8988T (cell line): ENCODE results near the gene ZNF12.
"Not testable (repeated sequence)": the region's sequence is repeated elsewhere in the genome, so short reads cannot be mapped to it uniquely, and the experiment has no call there.

Source experiments
- DNase-seq: peaks from one replicate; pipeline ENCODE4 v3.0.0; 2011

ZNF12 gene

DNA sequence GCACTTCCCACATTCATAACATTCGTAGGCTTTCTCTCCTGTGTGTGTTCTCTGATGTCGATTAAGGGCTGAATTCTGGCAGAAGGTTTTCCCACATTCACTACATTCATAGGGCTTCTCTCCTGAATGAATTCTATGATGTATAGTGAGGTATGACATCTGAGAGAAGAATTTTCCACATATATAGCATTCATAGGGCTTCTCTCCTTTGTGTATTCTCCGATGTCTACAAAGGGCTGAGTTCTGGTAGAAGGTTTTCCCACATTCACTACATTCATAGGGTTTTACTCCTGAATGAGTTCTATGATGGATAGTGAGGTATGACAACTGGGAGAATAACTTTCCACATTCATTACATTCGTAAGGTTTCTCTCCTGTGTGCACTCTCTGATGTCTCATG is 15.6 kb downstream of the ZNF12 start:
- DNase-seq = no peak

DNA sequence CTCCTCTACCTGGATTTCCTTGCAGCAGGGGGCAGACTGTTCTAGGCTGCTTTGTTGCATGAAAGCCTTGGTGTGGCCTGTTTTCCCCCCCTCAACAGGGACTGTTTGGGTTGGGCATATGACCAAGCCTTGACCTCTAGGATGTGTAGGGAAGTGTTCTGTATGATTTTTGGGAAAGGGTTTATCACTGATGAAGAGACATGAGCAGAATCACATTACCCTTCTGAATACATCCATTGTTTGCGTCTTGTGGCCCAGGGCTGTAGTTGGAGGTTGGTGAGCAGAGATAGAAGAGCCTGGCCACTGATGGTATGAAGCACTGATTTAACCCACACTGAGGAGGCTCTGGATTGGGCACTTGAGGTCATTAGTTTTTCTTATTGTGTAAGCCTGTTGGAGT is 26.6 kb downstream of the ZNF12 start:
- no peak for DNase-seq

DNA sequence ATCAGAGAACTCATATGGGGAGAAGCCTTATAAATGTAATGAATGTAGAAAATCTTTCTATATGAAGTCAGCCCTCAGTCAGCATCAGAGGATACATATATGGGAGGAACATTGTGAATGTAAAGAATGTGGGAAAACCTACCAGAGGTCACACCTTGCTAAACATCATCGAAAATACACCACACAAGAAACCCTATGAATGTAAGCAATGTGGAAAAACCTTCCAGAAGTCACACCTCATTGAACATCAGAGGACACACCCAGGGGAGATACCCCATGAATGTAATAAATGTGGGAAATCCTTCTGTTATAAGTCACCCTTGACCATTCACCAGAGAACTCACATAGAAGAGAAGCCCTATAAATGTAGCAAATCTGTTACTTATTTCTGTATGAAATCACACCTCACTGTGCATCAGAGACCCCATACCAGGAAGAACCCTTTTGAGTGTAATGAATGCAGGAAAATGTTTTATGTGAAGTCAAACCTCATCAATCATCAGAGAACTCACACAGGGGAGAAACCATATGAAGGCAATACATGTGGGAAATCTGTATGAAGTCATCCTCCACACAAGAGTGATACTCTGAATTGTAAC is 30.8 kb downstream of the ZNF12 start:
- no peak for DNase-seq

DNA sequence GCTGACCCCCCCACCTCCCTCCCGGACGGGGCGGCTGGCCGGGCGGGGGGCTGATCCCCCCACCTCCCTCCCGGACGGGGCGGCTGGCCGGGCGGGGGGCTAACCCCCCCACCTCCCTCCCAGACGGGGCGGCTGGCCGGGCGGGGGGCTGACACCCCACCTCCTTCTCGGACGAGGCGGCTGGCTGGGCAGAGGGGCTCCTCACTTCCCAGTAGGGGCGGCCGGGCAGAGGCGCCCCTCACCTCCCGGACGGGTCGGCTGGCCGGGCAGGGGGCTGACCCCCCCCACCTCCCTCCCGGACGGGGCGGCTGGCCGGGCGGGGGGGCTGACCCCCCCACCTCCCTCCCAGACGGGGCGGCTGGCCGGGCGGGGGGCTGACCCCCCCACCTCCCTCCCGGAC is 35.9 kb downstream of the ZNF12 start:
- not testable (repeated sequence) for DNase-seq

DNA sequence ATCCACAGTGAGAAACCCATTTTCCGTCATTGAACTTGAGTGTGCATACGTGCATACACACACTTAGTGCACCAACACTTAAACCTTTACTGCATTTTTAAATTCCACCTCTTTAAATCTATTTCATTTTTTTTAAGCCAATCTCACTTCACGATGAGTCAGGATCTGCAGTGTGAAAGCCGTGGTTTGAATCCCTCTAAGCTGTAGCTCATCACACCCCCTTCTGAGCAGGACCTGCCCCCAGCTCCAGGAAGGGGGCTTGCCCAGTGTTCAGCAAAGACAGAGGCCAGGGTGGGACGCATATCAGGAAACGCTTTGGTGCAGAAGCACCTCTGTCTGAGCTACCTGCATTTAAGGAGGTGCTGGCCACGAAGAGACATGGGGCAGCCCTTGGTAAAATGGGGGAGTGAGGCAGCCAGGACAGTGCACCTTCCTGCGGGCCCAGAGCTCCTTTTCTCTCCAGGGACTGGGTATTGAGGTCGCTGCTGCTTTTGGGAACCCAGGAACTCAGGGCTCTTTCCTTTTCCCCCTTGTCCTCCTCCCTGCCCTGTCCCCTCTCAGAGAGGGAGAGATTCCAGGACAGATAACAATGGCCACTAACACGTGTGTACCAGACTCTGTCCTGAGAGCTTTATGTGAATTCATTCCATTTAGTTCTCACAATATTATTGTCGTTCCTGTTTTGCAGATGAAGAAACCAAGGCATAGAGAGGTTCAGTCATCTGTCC is 48.0 kb downstream of the ZNF12 start:
- DNase-seq = peak; percentile 28

DNA sequence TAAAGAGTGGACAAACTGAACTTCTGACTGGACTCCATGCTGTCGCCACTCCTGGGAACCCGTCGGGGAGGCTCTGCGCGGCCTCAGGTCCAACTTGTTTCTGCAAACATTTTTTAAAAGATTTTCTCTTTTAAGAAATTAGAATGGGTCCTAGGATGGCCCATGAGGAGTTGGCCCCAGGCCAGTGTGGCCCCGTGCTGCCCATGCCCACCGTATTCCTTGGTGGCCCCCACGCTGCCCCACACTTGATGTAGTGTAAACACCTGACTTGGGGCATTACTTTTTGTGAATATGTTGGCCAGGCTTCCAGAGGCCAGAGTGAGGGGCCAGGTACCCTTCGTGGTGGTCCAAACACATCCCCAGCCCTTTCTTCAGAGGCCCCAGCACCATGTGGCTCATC is 50.3 kb downstream of the ZNF12 start:
- peak; percentile 17 for DNase-seq

DNA sequence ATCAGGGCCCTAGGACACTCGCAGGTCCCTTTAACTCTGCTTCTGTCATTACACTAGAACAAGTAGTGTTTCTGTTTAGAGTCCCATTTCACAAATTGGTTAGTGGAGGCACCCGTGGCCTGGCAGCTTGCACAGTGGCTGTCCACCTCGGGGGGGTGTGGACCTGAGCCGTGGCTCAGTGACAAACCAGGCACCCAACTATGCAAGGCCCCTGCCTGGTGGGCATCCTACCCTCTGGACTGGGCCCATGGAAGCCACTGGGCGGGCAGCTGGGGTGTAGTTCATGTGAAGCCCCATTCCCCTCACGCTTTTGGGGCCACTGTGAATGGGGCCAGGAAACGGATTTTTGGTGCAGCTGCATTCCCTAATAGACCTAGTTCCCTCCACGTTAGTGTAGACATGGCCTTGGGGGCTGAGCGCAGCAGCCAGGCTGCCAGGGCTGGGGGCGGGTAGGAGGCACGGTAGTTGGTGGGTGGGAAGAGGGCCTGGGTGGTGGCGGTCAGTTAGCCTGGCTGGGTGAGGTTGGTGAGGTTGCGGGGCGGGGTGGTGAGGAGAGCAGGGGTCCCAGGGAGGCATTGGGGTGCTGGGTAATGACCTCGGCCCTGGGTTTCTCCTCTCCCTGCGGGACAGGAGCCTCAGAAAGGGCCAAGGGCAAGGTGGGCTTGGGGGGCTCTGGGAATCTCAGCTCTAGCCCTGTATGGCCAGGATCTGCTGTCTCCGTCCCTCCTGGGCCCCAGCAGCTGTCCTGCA is 50.9 kb downstream of the ZNF12 start:
- peak; percentile 31 for DNase-seq

DNA sequence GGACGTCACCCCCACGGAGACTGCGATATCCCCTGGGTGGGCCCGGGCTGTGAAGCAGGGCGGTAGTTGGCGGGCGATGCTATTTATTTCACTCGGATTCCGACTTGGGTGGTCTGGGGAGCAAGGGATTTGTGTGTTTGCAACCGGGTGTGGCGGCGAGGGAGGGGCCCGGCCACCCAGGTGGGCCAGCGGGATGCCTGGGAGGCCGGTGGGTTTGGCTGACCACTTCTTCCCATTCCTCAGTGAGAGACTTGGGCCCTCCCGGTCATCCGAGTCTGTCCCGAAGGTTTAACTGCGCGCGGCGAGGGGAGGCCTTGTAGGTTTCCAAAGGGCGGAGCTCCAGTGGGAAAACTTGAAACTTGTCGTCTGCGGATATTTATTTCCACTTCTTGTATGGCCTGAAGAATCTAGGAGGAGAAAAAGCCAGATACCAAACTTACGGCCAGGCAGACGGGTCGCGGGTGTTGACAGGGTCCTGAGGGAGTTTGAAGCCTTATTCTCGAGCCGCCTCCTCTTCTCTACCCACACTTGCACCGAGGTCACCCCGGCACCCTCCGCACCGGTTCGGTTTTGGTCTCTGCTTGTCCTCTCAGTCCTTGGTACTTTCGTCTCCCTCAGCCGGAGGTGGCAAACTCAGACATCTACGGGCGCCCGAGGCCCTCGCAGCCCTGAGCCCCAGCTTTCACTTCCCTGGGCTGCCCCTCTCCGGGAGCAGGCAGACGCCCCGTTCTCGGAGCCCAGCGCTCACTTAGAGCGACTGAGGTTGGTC is 51.7 kb downstream of the ZNF12 start:
- peak; percentile 39 for DNase-seq

DNA sequence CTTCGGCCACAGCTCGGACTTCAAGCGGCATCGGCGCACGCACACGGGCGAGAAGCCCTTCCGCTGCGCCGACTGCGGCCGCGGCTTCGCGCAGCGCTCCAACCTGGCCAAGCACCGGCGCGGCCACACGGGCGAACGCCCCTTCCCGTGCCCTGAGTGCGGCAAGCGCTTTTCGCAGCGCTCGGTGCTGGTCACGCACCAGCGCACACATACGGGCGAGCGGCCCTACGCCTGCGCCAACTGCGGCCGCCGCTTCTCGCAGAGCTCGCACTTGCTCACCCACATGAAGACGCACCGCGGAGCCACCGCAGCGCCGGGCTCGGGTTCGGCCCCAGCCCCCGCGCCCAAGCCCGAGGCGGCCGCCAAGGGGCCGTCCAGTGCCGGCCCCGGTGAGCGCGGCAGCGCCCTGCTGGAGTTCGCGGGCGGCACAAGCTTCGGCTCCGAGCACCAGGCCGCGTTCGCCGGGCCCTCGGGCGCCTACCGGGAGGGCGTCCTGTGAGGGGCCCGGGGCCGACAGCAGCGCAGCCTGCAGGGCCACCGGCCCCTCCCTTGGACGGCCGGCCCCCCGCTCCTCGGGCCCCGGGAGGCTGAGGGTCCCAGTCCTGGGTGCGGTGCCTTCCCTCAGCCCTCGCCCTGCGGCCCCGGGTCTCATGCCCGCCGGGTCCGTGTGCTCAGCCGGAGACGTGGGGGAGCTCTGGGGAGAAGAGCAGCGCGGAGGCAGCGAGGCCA is 52.5 kb downstream of the ZNF12 start:
- DNase-seq = peak; percentile 50

DNA sequence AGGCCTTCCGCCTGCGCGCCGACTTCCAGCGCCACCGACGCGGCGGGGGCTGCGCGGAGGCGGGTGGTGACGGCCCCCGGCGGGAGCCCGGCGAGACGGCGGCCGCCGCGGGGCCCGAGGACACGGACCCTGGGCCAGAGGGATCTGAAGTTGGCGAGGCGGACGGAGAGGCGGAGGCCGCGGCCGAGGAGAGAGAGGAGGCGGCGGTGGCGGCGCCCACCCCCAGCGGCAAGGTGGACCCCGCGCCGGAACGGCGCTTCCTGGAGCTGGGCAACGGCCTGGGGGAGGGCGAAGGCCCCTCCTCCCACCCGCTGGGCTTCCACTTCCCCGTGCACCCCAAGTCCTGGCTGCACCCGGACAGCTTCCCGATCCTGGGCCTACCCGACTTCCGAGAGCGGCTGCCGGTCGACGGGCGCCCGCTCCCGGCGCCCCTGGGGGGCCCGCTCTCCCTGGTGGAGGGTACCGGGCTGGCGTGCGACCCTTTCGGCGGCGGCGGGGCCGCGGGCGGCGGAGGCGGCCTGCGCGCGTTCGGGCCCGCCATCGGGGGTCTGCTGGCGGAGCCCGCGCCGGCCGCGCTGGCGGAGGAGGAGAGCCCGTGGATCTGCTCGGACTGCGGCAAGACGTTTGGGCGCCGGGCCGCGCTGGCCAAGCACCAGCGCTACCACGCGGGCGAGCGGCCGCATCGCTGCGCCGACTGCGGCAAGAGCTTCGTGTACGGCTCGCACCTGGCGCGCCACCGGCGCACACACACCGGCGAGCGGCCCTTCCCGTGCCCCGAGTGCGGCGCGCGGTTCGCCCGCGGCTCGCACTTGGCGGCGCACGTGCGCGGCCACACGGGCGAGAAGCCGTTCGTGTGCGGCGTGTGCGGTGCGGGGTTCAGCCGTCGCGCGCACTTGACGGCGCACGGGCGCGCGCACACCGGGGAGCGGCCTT is 53.4 kb downstream of the ZNF12 start:
- DNase-seq = peak; percentile 60

DNA sequence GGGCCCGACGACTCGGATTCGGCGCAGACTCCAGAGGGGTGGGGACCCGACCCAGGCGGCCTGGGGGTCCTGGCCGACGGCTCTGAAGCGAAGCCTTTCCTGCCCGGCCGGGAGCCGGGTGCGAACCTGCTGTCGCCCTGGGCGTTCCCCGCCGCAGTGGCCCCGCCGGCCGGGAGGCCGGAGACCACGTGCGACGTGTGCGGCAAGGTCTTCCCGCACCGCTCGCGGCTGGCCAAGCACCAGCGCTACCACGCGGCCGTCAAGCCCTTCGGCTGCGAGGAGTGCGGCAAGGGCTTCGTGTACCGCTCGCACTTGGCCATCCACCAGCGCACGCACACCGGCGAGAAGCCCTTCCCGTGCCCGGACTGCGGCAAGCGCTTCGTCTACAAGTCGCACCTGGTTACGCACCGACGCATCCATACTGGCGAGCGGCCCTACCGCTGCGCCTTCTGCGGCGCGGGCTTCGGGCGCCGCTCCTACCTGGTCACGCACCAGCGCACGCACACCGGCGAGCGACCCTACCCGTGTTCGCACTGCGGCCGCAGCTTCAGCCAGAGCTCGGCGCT is 54.2 kb downstream of the ZNF12 start:
- peak; percentile 37 for DNase-seq

DNA sequence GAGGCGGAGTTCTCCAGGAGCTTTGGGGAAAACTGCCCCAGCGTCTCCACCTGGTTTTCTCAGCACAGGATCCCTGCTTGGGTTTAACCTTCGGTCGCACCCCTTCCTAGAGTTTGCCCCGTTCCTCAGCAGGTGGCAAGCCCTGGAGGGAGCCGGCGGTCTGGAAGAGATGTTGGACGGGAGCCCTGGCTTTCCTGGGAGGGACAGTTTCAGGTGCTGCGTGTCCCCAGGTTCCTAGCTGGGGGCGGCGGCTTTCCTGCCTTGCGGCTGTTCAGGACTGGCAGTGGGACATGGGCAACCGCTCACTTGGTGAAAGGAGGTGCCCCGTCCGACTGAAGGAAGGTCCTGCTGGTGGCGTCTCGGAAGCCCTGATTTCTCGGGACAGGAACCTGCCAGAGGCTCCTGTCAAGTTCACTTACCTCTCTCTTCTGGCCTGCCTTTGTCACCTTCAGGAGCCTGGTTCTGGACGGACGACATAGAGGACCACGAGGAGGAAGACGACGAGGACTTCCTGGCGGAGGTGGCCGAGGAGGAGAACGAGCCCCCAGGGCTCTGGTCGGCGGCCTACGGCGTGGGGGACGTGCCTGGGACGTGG is 54.8 kb downstream of the ZNF12 start:
- peak; percentile 32 for DNase-seq

DNA sequence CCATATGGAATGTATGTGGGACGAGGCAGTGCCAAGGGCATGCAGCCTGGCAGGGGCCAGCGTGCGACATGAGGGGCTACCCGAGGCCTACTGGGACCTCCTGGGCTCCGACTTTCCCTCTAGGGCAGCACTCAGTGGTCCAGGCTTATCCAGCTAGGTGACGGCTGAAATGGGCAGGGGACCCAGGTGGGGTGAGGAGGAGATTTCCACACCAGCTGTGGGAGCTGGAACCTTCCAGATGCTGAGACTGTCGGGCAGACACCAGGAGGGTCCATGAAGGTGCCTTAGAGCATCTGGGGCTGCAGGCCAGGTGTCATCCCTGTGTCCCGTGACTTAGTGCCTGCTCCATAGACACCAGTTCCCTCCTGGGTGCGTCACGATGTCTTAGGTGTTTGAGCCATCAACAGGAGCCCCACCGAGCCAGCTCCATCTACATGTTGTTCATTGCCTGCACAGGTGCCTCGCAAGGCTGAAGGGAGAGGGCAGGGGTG is 56.2 kb downstream of the ZNF12 start:
- DNase-seq = peak; percentile 29

DNA sequence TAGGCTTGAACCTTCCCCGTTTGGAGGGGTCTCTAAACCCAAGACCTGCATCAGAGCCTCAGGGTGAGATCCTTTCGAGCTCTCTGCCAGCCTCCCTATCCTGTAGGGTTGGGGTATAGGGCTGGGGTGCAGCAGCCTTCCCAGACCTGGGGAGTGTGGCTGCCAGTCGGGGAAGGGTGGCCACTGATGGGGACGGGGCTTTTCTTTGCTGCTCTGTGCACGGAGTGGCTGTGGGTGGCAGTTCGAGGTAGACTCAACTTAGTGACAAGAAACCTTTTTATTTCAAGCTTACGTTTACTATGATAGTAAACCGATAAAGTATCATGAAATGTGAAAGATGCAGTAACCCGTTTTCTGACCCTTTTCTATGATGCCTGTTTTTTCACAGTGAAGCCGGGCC is 56.7 kb downstream of the ZNF12 start:
- DNase-seq = no peak

DNA sequence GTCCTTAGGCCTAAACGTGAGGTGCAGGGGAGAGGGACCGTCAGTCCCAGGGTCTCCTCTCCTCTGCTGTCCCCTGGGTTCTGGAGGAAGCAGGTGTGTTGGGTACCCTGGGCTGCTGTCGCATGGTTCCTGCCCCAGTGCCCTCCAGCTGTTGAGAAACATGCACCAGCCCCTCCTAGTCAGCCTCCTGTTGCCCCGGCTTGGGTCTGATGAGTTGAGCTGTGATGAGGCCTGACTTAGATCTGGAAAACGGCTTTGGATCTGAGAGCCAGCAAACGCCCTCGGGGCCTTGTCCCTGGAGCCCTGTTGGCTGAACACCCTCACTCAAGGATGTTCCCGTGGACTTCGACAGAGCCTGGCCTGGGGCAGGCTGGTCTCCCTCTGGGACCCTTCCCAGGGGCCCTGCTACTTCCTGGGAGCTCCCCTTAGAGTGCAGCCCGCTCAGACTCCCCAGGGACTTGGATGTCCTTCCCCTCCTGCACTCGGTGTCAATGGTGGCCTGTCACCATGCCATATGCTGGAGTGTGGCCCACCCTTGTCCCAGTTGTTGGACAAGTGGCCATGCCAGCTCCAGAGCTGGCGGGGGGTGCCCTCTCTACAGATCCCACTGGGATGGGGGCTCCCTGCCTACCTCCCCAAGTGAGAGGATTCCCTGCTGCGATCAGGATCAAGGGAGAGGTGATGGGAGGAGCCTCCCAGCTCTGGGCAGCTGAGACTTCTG is 57.3 kb downstream of the ZNF12 start:
- DNase-seq = no peak

DNA sequence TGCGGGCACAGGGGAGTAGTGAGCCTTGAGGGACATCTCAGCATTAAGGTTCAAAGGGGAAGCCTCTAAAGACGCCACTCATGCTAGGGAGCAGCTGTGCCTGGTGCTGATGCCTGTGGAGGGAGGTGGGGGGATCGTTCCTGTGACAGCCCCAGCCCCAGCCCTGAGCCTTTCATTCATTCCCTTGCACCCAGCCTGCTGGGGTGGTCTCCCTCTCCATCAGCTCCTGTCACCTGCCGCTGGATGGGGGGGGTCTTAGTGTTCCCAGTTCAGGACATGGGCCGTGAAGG is 58.0 kb downstream of the ZNF12 start:
- no peak for DNase-seq

DNA sequence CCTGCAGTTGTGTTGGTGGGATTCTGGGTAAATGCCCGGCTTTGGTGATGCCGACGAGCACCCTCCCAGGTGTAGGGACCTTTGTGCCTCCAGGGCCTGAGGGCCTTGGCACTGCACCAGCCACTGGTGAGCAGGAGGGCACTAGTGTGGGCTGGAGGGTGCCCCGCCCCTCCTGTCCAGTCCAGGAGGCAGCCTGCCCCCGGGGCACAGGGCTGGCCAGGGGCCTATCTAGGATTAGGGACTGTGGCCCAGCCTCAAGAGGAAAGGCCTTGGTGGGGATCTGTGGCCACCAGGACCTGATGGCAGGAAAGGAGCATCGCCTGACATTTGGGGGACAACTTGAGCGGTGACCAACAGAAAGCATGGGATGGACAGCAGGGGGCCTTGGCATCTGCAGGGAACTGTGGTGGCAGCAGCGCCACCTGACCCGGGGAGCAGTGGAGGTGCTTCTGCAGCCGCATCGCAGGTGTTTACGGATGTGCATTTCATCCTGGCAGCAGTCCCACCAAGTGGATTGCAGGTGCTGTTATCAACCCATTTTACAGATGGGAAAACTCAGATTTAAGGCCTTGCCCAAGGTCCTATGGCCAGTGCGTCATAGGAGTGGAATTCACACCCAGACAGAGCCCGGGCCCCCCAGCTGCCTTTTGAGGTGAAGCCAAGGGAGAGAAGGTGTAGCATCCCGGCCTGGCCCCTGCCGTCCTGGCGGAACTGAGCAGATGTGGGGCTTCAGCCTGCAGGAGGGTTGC is 58.5 kb downstream of the ZNF12 start:
- DNase-seq = no peak

DNA sequence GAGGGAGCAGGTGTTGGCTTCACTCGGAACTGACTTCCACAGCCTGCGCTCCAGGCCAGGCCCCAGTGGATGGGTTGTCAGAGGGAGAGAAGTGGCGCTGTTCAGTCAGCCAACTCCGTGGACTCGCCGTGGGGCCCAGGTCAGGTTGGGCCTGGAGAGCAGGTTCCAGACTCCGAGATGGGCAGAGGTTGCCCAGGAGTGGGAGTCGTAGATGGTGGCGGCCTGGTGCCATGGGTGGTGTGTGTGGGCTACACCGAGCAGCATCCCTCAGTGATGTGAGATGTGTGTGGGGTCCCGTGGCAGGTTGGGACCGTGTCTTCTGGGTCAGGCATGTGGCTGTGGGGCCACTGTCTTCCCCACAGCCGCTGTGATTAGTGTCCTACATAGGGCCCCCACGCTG is 59.2 kb downstream of the ZNF12 start:
- no peak for DNase-seq

DNA sequence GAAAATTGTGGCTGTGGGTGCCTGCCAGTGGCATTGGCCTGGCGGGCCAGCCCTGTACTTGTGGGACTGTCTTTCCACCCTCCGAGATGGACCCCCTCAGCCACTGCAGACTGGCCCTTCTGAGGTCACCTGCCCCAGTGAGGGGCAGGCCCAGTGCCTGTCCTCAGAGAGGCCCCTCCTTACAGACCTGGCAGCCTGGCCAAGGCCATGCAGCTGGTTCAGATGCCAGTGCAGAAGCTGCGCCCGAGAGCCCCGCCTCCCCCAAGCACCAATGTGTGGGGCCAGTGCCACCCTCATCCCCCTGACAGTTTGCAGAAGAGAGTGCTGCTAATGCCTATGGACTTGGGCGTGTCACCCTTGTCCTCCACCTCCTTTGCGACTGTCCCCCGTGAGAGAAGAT is 59.7 kb downstream of the ZNF12 start:
- DNase-seq = no peak
